22Rv1 (cell line): ENCODE results near the gene GRK3.

Experiments used
- H3K27ac ChIP-seq: fragments of 450-650 bp; 2 replicates; pipeline ENCODE4 v1.5.1; 2017
- ZFX ChIP-seq: fragments of 450-650 bp; IDR thresholded peaks from 2 replicates; pipeline ENCODE4 v1.6.1; 2017; ENCODE audit warnings: antibody characterized with exemption, borderline replicate concordance
- TF ChIP-seq, protein P1 (sequence below): fragments of 450-650 bp; IDR thresholded peaks from 2 replicates; pipeline ENCODE4 v1.5.1; 2017; ENCODE audit warnings: mild to moderate bottlenecking

GRK3 gene

DNA sequence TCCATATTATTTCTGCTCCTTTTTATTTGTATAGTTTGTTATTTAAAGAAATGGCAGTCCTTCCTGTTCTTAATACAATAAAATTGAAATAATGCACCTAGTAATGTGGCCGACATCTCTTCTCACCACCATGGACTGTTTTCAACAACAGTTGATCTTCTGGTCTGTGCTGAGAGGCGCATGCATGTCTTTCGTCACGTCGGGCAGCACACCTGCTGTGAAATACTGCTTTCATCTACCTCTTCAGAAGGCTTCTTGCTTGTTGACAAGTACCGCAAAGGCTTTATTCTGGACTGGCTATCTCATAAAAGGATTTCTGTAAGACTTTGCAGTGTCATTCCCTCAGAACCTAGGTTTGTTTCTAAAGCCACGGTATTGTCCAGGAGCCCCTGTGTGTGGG, 163.6 kb downstream of the GRK3 start:
- H3K27ac ChIP-seq = no peak overlapping the region
- no peak for TF ChIP-seq ZFX
- TF ChIP-seq, protein P1, sequence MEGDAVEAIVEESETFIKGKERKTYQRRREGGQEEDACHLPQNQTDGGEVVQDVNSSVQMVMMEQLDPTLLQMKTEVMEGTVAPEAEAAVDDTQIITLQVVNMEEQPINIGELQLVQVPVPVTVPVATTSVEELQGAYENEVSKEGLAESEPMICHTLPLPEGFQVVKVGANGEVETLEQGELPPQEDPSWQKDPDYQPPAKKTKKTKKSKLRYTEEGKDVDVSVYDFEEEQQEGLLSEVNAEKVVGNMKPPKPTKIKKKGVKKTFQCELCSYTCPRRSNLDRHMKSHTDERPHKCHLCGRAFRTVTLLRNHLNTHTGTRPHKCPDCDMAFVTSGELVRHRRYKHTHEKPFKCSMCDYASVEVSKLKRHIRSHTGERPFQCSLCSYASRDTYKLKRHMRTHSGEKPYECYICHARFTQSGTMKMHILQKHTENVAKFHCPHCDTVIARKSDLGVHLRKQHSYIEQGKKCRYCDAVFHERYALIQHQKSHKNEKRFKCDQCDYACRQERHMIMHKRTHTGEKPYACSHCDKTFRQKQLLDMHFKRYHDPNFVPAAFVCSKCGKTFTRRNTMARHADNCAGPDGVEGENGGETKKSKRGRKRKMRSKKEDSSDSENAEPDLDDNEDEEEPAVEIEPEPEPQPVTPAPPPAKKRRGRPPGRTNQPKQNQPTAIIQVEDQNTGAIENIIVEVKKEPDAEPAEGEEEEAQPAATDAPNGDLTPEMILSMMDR = no peak

GRCh38 chr22:25729016-25729995, 164.8 kb downstream of the GRK3 start:
- H3K27ac ChIP-seq = no peak overlapping the region
- TF ChIP-seq ZFX = no peak
- TF ChIP-seq, protein P1 = no peak

DNA sequence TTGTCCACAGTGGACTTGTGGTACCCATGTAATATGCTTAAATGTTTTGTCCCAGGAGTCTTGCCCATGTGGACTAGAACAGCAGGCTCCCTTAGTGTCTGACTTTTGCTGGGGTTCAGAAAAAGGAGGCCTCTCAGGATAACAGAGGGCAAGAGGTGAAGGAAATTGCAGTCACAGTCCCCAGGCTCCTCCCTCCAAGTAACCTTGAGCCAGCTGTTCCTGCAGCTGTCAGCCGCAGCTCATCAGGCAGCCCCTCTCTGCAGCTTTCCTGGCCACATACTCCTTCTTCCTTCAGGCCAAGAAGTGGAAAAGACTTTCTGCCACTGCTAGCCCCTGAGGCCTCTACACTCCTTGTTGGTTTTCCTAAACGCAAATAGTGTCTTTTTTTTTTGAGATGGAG, 171.2 kb downstream of the GRK3 start:
- TF ChIP-seq ZFX = no peak
- TF ChIP-seq, protein P1 = no peak

DNA sequence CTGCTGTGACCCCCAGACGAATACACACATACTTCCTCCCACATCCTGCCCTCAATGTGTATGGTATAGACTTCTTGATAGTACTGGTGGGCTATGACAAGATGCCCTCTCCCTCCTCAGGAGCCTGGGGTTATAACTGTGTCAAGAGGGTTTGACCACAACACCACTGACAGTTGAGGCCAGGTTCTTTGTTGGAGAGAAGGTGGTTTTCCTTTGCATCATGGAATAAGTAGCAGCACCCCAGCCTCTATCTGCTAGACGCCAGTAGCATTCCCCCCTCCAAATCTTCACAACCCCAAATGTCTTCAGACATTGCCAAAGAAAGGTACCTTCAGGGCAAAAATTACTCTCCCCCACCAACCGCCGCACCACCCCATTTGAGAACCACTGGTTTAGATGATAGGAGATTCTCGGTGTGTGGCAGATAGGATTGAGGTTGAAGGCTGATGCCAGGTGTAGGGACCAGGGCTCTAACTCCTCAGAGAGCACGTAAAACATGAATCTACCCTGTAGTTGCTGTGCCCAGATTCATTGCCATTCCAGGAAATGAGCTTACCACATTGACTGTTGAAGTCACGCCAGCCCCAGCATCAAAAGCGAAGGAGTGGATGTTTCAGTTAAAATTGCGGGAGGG, 172.0 kb downstream of the GRK3 start:
- H3K27ac ChIP-seq = no peak overlapping the region
- no peak for TF ChIP-seq ZFX
- TF ChIP-seq, protein P1 = no peak

More for the DNA sequence above, 171.2 kb downstream of the GRK3 start:
- H3K27ac ChIP-seq = no peak overlapping the region

DNA sequence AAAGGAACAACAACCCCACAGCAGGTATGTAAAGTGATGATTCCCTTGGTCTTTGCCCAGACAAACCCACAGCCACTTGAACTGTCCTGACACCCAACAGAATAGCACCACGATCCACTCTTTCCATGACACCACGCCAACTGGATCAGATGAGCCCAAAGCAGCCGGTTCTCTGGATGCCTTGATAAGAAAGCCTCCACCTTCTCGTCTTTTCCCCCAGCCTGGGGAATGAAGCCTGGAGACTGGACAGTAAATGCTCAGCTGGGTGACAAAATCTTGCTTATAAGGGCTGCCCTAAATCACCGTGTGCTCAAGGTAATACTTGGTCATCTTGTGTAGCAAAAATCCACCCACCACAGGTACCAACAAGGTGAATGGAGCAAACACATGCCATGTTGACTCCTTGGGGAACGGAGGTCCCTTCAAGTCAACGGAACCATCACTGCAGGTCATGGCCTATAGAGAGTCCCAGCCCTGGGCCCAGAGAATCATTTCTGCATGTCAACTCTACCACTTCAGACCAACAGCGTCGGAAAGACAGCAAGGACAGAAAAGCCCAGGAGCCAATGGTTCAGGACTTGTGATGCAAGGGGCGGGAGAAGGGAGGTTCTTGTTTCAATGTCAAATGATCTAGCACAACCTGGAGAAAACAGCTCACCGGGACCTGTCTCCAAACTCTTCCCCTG, 175.3 kb downstream of the GRK3 start:
- H3K27ac ChIP-seq = no peak overlapping the region
- no peak for TF ChIP-seq ZFX
- TF ChIP-seq, protein P1 = no peak

DNA sequence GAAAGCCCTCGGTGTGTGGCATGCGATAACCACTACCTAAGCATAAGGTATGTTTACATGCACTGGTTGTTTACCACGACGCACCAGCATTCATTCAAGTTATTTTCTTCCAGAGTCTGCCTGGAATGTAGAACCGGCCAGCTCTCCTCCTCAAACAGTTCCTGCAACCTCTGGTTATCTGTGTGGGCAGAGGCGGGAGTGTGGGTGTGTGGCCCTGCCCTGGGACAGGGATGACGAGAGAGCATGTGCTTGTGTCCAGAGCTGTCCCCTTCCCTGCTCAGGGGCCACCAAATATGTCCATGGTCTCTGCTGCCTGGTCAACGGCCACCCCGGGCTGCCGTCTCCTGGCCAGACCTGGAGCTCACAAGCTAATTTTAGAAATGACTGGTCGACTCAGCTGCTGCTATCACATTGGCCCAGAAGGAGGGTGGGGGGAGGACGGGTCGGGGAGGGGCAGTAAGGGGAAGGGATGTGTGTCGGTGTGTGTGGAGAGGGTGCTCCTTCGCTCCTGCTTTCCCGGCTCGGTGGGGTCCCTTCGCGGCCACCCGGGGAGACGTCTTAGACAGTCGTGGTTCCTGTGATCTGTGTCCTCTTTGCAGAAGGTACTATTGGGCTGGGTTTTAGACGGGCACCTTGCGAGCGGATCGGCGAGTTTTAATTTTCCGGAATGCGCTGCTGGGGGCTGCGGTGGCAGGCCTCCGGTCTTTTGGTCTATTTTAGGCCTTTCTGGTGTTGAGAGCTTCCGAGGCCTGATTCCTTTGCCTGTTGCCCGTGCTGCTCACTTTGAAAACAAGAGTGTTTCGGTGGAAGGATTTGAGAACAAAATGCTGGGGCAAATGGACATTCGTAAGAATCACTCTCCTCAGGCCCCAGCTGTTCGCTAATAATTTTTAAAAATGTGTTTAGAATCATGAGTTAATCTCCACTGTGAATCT, 177.5 kb downstream of the GRK3 start, which contains the start of gene MYO18B:
Gene MYO18B (plus strand): TSS at position 497 of the 935 bp plus-strand sequence. CDS start 18,905 bp downstream, outside the sequence.
- no peak within 1 kb of the TSS for H3K27ac ChIP-seq
- TF ChIP-seq, protein P1 = no peak
- TF ChIP-seq ZFX = no peak
